ENCODE data around the gene OR56A5.

The OR56A5 gene

GRCh38 chr11:5931061-5931460 lies 37.2 kb downstream of the OR56A5 start:
- no peak for DNase-seq

DNA sequence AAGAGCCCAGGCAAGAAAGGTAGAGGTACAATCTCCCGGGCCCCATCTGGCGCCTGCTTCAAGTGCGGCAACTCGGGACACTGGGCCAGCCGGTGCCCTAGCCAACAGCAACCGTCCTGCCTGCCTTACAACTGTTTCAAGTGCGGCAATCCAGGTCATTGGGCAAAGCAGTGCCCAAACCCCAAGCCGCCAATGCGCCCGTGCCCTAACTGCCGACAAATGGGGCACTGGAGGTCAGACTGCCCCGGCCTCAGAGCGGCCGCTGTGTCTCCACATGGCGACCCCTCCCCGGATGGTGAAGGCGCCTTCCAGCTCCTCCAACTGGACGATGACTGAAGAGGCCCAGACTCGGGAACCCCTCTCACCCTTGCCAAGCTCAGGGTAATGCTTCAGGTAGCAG lies 37.7 kb downstream of the OR56A5 start:
- no peak for DNase-seq

DNA sequence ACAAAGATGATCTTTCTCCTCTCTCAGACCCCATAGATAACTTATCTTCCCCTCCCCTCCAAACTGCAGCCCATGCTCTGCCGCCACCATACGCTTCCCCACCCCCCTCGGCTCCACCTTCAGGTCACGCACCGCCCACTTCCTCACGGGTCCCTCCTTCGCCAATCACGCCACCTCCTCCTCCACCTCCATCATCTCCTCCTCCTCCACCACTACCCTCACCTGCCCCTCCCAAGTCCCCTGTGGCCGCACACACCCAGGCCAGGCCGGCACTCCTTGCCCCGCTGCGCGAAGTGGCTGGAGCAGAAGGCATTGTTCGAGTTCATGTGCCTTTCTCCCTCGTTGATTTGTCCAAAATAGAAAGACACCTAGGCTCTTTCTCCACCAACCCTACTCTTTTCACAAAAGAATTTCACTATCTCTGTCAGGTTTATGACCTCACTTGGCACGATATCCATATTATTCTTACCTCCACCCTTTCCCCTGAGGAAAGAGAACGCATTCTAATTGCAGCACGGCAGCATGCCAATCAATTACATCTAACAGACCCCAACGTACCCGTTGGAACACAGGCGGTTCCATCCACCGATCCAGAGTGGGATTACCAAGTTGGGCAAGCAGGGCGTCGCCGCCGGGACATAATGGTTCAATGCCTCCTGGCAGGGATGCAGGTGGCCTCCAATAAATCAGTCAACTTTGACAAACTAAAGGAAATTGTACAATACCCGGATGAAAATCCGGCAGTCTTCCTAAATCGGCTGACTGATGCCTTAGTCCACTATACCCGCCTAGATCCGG lies 38.5 kb downstream of the OR56A5 start:
- no peak for DNase-seq

- no peak for DNase-seq
Measured at GRCh38 chr11:5928811-5929210, 39.5 kb downstream of the OR56A5 start.

- no peak for DNase-seq
Measured at GRCh38 chr11:5928271-5928670, 40.0 kb downstream of the OR56A5 start.

DNA sequence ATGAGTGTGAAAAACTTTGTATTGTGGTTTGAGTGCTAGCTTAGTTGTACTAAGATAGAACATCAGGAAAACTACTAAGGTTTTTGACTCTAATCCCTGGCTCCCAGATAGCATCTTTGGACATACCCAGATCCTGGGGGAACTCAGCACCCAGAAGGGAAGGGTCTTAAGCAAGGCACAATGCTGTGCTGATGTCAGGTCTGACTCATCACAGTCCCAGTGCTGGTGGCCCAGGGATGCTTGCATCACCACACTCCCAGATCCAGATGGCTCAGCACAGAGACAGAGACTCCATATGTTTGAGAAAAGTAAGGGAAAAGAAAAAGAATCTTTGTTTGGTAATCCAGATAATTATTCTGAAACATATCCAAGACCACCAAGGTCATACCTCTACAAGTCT lies 44.5 kb downstream of the OR56A5 start:
- peak; percentile 2 for DNase-seq

GRCh38 chr11:5923427-5923776 lies 44.9 kb downstream of the OR56A5 start:
- no peak for DNase-seq

GRCh38 chr11:5922749-5923426 lies 45.4 kb downstream of the OR56A5 start:
- peak; percentile 32 for DNase-seq

All from inflammatory macrophage treated with lipopolysaccharide for 4 hours (primary cell).